Spleen (tissue), 7 donors: Measurements from ENCODE around the gene SMARCE1.

ENCODE experiments used
- POLR2AphosphoS5 ChIP-seq, 3 donors: sonication (generic); formaldehyde crosslinking; IDR thresholded peaks; one replicate each; pipeline ENCODE4 v1.5.1; 2017; ENCODE audit warnings: antibody characterized with exemption in 3 of 3
- TF ChIP-seq, protein P1 (sequence below), 11 experiments: fragments of 200-600 bp in 7 of 11; fragments of 450-650 bp in 4 of 11; sonication (generic) in 4 of 11; IDR thresholded peaks in 8 of 11; conservative IDR thresholded peaks in 3 of 11; 1 replicate in 7 of 11; 2 replicates in 4 of 11; pipeline versions ENCODE4 v1.4.0 to v1.8.0; 2016 to 2021; ENCODE audit warnings: antibody characterized with exemption in 11 of 11, inconsistent platforms in 4 of 11, mild to moderate bottlenecking in 1 of 11
- donor health status: DM: no; HTN: no; CAD: no; lungs with moderate emphysema.
- donor health status: DM: no; HTN: no; CAD: no.
- donor health status: DM: no; HTN: no; CAD: no.

DNA sequence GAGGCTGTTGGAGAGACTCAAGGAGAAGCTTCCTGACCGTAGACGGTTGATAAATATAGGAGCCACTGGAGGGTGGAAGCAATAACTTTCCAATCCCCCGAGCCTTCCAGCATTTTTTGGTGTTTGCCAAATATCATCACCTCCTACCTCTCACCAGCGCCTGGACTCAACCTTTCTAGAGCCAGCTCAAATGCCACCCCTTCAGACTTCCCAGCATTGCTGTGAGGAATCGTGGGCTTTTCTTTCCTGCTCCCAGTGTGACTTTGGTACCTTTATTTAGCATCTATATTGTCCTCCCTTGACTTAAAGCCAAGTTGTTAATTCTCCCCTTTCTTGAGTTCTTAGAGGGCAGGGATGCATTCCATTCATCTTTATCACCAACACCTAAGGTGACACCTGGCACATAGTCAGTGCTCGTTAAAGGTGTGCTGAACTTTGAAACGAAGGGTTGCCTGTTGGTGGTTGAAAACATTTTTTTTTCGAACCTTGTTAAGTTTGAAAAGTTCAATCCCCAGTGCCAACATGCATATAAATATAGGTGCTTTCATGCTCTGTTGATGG lies 47.1 kb downstream of the SMARCE1 start:
- TF ChIP-seq, protein P1, sequence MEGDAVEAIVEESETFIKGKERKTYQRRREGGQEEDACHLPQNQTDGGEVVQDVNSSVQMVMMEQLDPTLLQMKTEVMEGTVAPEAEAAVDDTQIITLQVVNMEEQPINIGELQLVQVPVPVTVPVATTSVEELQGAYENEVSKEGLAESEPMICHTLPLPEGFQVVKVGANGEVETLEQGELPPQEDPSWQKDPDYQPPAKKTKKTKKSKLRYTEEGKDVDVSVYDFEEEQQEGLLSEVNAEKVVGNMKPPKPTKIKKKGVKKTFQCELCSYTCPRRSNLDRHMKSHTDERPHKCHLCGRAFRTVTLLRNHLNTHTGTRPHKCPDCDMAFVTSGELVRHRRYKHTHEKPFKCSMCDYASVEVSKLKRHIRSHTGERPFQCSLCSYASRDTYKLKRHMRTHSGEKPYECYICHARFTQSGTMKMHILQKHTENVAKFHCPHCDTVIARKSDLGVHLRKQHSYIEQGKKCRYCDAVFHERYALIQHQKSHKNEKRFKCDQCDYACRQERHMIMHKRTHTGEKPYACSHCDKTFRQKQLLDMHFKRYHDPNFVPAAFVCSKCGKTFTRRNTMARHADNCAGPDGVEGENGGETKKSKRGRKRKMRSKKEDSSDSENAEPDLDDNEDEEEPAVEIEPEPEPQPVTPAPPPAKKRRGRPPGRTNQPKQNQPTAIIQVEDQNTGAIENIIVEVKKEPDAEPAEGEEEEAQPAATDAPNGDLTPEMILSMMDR (IDR thresholded peaks at IDR 0.05 in 8 of 11, conservative IDR thresholded peaks at IDR 0.05 in 3 of 11) = no peak
- TF ChIP-seq POLR2AphosphoS5 (IDR thresholded peaks at IDR 0.05) = no peak
